Thymus (tissue), 11 donors: ENCODE results near the gene DCST2. TPM values are rescaled to one million over a fixed set of nuclear protein-coding genes. Genes with fewer than 3 reads are reported as not detected.
A peak's percentile ranks its signal among the peaks of the same experiment; 100 is the strongest.
"Not testable (repeated sequence)": the region's sequence is repeated elsewhere in the genome, so short reads cannot be mapped to it uniquely, and the experiment has no call there.

Source experiments
- DNase-seq, 9 donors: peaks; one replicate each; pipeline ENCODE4 v3.0.0-alpha.2; 2013; ENCODE audit warnings: low spot score in 9 of 9, low read depth in 6 of 9, missing footprints in 1 of 9
- H3K27ac ChIP-seq, 2 donors: one replicate each; pipeline ENCODE4 v1.5.1; 2013; ENCODE audit warnings: control low read depth in 1 of 2, low read depth in 1 of 2, low read length in 1 of 2, mild to moderate bottlenecking in 1 of 2, moderate library complexity in 1 of 2
- H3K27me3 ChIP-seq, 2 donors: one replicate each; pipeline ENCODE4 v1.5.1; 2013; ENCODE audit warnings: low read length in 1 of 2; ENCODE audit not compliant: control insufficient read depth in 2 of 2, insufficient read depth in 1 of 2
- H3K36me3 ChIP-seq, 2 donors: one replicate each; pipeline ENCODE4 v1.5.1; 2013; ENCODE audit warnings: low read length in 1 of 2, mild to moderate bottlenecking in 1 of 2, moderate library complexity in 1 of 2; ENCODE audit not compliant: control insufficient read depth in 2 of 2, insufficient read depth in 2 of 2
- H3K4me1 ChIP-seq, 2 donors: one replicate each; pipeline ENCODE4 v1.5.1; 2013; ENCODE audit warnings: low read length in 2 of 2; ENCODE audit not compliant: control insufficient read depth in 2 of 2, insufficient read depth in 2 of 2
- H3K4me3 ChIP-seq, 2 donors: one replicate each; pipeline ENCODE4 v1.5.1; 2013; ENCODE audit warnings: low read length in 2 of 2, control low read depth in 1 of 2, mild to moderate bottlenecking in 1 of 2
- H3K9me3 ChIP-seq, 2 donors: one replicate each; pipeline ENCODE4 v1.5.1; 2013; ENCODE audit warnings: low read length in 1 of 2, mild to moderate bottlenecking in 1 of 2; ENCODE audit not compliant: control insufficient read depth in 2 of 2, insufficient read depth in 1 of 2
- WGBS: extraction: QIAGEN DNeasy Blood & Tissue Kit; methylation state at CpG from one replicate; pipeline ENCODE4 v1.1.7; 2013; 5-methylcytosine and 5-hydroxymethylcytosine counted together
- polyA plus RNA-seq: library from polyadenylated mRNA; stranded (reverse); fragments of 200-250 nt; gene quantifications from one replicate; pipeline ENCODE4 v1.2.3, GENCODE V29; 2013
- total RNA-seq: library from RNA; stranded (reverse); fragments of 120-200 nt; gene quantifications from one replicate; pipeline ENCODE4 v1.2.4, GENCODE V29; 2013
- donor health status: healthy.

The DCST2 gene
- total and polyA plus RNA-seq, 2 donors: 0.24 to 7.8 TPM

DNA sequence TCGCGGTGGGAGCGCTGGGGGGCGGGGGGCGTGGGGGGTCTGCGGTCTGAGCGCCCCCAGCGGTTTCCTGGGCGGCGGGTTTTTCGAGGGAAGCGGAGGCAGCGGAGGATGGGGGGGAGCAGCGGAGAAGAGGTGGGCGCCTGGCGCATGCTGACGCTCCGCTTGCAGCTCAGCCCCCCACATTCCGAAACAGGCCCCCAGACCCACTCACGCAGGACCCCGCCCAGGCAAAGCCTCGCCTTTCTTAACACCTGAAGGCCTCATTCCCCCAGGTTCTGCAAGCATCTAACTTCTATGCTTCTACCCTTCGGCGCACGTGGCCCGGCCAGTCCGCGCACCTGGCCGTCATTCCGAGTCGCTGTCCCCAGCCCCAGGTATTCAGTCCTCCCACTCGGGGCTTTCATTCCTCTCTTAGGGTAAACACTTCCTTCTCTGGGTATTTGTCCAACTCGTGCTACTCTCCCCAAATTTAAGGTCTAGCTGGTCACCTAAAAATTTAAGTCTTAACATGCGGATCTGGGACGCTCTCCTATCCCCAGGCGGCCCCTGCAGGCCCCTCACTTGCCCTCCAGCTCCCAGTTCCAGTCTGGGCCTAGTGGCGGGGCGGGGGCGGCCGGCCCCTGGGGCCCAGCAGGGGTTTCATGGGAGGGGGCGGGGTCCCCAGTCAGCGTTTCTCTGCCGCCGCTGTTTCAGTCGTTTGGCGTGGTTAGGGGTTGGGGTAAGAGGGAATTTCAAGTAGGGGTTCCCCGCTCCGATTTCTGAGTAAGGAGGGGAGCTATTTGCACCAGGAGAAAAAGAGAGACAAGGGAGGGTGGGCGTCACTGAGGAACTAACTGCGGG is 33.8 kb downstream of the DCST2 start:
- DNase-seq: no peak
- 2% methylated on average over 50 of the region's 50 CpGs for WGBS
- Histone ChIP-seq H3K36me3 (no peaks in the 10 kb centered on the region), H3K4me3 (peak overlapping the region; percentile 26 to 48), H3K27ac (peak overlapping the region; percentile 60 to 61), H3K27me3 (peaks cover 65 to 94% of the 10 kb centered on the region in 2 donors), H3K9me3 (peaks cover 0 to 19% of the 10 kb centered on the region in 2 donors), H3K4me1 (peaks cover 3 to 74% of the 10 kb centered on the region in 2 donors)

DNA sequence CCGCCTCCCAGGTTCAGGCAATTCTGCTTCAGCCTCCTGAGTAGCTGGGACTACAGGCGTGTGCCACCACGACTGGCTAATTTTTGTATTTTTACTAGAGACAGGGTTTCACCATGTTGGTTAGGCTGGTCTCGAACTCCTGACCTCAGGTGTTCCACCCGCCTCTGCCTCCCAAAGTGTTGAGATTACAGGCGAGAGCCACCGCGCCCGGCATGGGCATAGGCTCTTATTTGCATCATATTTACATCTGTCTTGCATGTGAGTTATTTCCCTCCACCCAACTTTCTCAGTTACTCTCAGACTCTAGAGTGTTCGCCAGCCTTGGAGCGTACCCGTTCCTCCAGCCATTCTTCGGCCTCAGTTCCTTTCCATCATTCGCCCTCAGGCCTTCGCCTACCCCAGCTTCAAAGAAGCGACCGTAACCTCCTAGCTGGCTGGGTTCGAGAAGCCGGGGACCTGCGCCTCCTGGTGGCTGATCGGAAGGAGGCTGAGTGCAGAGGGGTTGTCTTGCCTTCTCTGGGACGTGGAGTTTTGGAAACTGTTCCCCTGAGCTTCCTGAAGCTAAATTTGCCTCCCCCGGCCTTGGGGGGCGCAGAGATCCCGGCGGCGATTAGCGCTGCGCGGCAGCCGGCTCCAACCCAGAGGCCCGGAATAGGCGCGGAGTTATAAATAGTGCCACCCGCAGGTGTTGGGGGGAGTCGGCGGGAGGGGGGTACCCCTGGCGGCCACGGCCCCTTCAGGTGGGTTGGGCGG is 34.6 kb downstream of the DCST2 start:
- no peaks in the 10 kb centered on the region for H3K36me3 ChIP-seq
- peaks cover 3 to 66% of the 10 kb centered on the region in 2 donors for H3K4me1 ChIP-seq
- peaks cover 0 to 19% of the 10 kb centered on the region in 2 donors for H3K9me3 ChIP-seq
- peak in 4 of 9 donors; percentile 74 to 89 (median 80) for DNase-seq
- 10% methylated on average over 40 of the region's 40 CpGs for WGBS
- H3K27me3 ChIP-seq: peaks cover 61 to 94% of the 10 kb centered on the region in 2 donors
- H3K4me3 ChIP-seq: peak overlapping the region; percentile 10 to 27
- peak overlapping the region in 1 of 2 donors; percentile 1 for H3K27ac ChIP-seq

- Histone ChIP-seq H3K27ac (no peak overlapping the region), H3K9me3 (peaks cover 0 to 19% of the 10 kb centered on the region in 2 donors), H3K27me3 (peaks cover 55 to 94% of the 10 kb centered on the region in 2 donors), H3K4me1 (peaks cover 3 to 59% of the 10 kb centered on the region in 2 donors), H3K4me3 (no peak overlapping the region), H3K36me3 (no peaks in the 10 kb centered on the region)
- no peak for DNase-seq
- WGBS: 85% methylated on average over 16 of the region's 16 CpGs
Measured at GRCh38 chr1:154998201-154998780, 35.3 kb downstream of the DCST2 start.

GRCh38 chr1:154996966-154997701 is 36.4 kb downstream of the DCST2 start:
- 72% methylated on average over 15 of the region's 15 CpGs for WGBS
- Histone ChIP-seq H3K4me3 (no peak overlapping the region), H3K9me3 (peaks cover 0 to 18% of the 10 kb centered on the region in 2 donors), H3K27me3 (peaks cover 48 to 84% of the 10 kb centered on the region in 2 donors), H3K36me3 (no peaks in the 10 kb centered on the region), H3K4me1 (peaks cover 3 to 51% of the 10 kb centered on the region in 2 donors), H3K27ac (no peak overlapping the region)
- no peak for DNase-seq

DNA sequence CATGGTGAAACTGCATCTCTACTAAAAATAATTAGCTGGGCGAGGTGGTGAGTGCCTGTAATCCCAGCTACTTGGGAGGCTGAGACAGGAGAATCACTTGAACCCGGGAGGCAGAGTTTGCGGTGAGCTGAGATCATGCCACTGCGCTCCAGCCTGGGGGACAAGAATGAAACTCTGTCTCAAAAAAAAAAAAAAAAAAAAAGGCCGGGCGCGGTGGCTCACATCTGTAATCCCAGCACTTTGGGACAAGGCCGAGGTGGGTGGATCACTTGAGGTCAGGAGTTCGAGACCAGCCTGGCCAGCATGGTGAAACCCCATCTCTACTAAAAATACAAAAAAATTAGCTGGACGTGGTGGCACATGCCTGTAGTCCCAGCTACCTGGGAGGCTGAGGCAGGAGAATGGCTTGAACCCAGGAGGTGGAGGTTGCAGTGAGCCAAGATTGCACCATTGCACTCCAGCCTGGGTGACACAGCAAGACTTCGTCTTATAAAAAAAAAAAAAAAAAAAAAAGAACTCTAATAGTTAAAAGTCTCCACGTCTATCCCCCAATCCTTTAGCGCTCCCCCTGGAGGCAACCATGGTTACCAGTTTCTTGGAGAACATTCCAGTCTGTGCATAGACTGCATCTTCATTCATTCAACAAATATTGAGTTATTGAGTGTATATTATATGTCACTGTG is 38.1 kb downstream of the DCST2 start:
- not testable (repeated sequence) for DNase-seq, H3K36me3 ChIP-seq, H3K27ac ChIP-seq, H3K9me3 ChIP-seq, H3K4me3 ChIP-seq
- 73% methylated on average over 13 of the region's 13 CpGs for WGBS
- peaks cover 34 to 67% of the 10 kb centered on the region in 2 donors for H3K27me3 ChIP-seq
- peaks cover 3 to 34% of the 10 kb centered on the region in 2 donors for H3K4me1 ChIP-seq

GRCh38 chr1:154994591-154994990 is 39.0 kb downstream of the DCST2 start:
- peaks cover 1 to 27% of the 10 kb centered on the region in 2 donors for H3K4me1 ChIP-seq
- peaks cover 4 to 8% of the 10 kb centered on the region in 2 donors for H3K36me3 ChIP-seq
- no peak for DNase-seq
- H3K27me3 ChIP-seq: peaks cover 26 to 58% of the 10 kb centered on the region in 2 donors
- no peak overlapping the region for H3K4me3 ChIP-seq
- H3K9me3 ChIP-seq: peaks cover 0 to 3% of the 10 kb centered on the region in 2 donors
- H3K27ac ChIP-seq: no peak overlapping the region
- WGBS: 43% methylated on average over 3 of the region's 3 CpGs

DNA sequence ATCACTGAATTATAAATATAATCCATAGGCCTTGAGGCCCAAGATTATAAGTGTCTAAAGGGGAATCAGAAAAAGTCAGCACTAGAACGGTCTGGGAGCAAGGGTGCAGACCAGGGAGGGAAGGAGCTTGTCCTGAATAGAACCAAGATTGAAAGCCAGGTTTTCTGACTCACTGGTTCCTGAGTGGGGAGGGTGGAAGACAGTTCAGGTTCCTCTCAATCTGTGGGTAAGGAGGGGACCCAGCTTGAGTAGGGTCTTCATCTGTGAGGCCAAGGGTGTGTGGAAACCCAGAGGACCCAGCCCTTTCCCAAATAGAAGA is 39.4 kb downstream of the DCST2 start:
- H3K4me3 ChIP-seq: no peak overlapping the region
- peaks cover 25 to 55% of the 10 kb centered on the region in 2 donors for H3K27me3 ChIP-seq
- H3K4me1 ChIP-seq: peaks cover 0 to 23% of the 10 kb centered on the region in 2 donors
- WGBS: 93% methylated on average over 1 of the region's 1 CpG
- H3K36me3 ChIP-seq: peaks cover 6 to 11% of the 10 kb centered on the region in 2 donors
- no peak overlapping the region for H3K27ac ChIP-seq
- H3K9me3 ChIP-seq: peaks cover 0 to 3% of the 10 kb centered on the region in 2 donors
- no peak for DNase-seq

DNA sequence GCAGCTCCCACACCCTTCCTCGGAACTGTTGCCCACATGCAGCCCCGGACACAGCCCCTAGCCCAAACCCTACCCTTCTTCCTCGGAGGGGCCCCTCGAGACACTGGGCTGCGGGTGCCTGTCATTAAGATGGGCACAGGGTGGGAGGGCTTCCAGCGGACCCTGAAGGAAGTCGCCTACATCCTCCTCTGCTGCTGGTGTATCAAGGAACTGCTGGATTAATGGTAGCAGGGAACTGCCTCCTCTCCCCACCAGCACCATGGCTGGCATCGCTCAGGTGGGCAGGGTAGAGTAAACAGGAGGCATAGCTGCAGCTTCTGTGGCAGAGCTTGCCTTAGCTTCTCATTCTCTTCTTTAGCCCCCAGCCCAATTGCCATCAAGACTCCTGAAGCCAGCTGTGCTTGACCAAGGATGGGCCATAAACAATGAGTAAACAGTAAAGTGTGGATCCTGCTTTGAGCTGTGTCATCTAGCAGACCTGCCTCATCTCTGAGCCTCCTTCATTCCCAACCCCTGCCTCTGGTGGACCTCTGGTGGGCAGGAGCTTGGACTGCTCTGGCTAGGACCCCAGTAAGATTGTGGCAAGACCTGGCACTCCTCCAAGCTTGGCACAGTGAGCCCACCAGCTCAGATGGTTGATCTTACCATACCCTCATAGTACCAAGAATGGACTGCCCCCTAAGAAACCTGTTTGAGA is 39.9 kb downstream of the DCST2 start, which contains the start of gene LENEP:
Gene LENEP (plus strand): TSS at position 15 of the 697 bp plus-strand sequence. CDS start 22 bp downstream, at position 37.
- H3K9me3 ChIP-seq: peaks cover 0 to 3% of the 10 kb centered on the region in 2 donors
- H3K4me1 ChIP-seq: peaks cover 0 to 18% of the 10 kb centered on the region in 2 donors
- H3K27ac ChIP-seq: no peak within 1 kb of the TSS
- WGBS: 91% methylated on average over 8 of the region's 8 CpGs
- H3K4me3 ChIP-seq: no peak within 1 kb of the TSS
- H3K27me3 ChIP-seq: peaks cover 23 to 50% of the 10 kb centered on the region in 2 donors
- H3K36me3 ChIP-seq: peaks cover 11 to 14% of the 10 kb centered on the region in 2 donors
- DNase-seq: no peak
